LNCaP clone FGC (cell line): ENCODE data around the gene TMEM18.
"Not testable (repeated sequence)": the region's sequence is repeated elsewhere in the genome, so short reads cannot be mapped to it uniquely, and the experiment has no call there.

Experiments used
- DNase-seq: peaks from one replicate; pipeline ENCODE4 v3.0.0-alpha.2; 2011; ENCODE audit warnings: low read depth
- H3K4me3 ChIP-seq: 2 replicates; pipeline ENCODE4 v1.5.1; 2011; ENCODE audit warnings: mild to moderate bottlenecking, low read depth, low read length, control low read depth
- TF ChIP-seq, protein P1 (sequence below): IDR thresholded peaks from 2 replicates; pipeline ENCODE4 v1.5.1; 2012; ENCODE audit warnings: mild to moderate bottlenecking; ENCODE audit not compliant: control insufficient read depth, insufficient read depth; ENCODE audit errors: extremely low read depth

TMEM18 gene

DNA sequence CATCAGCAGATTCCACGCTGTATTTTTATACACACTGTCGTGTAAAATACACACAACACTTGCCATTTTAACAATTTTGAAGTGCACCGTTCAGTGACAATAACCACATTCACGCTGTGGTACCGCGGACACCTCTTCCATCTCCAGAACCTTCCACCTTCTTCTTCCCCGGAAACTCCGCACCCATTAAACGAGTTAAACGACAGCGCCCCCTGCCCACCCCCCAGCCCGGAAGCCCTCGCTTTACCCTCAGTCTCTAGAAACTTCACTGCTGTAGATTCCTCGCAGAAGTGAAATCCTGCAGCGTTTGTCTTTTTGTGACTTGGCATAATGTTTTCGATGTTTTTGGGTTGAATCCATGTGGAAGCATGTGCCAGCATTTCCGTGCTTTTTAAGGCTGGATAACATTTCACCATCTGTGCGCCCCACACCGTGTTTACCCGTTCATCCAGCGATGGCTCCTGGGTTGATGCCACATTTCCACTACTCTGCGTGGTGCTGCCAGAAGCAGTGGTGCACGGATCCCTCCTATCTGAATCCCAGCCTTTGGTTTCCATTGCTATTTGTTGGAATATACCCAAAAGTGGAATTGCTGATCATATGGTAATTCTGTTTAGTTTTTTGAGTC lies 32.0 kb upstream of the TMEM18 start:
- no peak for DNase-seq
- no peak overlapping the region for H3K4me3 ChIP-seq
- TF ChIP-seq, protein P1, sequence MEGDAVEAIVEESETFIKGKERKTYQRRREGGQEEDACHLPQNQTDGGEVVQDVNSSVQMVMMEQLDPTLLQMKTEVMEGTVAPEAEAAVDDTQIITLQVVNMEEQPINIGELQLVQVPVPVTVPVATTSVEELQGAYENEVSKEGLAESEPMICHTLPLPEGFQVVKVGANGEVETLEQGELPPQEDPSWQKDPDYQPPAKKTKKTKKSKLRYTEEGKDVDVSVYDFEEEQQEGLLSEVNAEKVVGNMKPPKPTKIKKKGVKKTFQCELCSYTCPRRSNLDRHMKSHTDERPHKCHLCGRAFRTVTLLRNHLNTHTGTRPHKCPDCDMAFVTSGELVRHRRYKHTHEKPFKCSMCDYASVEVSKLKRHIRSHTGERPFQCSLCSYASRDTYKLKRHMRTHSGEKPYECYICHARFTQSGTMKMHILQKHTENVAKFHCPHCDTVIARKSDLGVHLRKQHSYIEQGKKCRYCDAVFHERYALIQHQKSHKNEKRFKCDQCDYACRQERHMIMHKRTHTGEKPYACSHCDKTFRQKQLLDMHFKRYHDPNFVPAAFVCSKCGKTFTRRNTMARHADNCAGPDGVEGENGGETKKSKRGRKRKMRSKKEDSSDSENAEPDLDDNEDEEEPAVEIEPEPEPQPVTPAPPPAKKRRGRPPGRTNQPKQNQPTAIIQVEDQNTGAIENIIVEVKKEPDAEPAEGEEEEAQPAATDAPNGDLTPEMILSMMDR = no peak

DNA sequence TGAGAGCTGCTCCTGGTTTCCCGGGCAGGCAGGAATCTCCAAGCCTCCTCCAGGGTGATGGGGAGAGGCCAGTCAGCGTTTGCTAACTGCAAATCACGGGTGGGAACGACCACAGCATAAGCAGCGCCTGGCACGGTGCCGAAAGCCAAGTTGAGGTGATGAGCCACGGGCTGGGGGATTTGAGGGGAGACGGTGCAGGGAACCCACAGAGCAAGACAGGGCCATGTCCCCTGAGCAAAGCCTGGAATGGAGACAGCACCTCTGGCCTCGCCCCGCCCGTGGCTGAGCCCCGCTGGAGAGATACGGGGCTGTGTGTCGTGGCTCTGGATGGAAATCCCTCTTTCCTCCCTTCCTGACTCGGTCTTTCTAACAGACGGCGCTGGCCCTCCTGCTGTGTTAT lies 31.5 kb upstream of the TMEM18 start:
- TF ChIP-seq, protein P1 = no peak
- no peak overlapping the region for H3K4me3 ChIP-seq
- no peak for DNase-seq

DNA sequence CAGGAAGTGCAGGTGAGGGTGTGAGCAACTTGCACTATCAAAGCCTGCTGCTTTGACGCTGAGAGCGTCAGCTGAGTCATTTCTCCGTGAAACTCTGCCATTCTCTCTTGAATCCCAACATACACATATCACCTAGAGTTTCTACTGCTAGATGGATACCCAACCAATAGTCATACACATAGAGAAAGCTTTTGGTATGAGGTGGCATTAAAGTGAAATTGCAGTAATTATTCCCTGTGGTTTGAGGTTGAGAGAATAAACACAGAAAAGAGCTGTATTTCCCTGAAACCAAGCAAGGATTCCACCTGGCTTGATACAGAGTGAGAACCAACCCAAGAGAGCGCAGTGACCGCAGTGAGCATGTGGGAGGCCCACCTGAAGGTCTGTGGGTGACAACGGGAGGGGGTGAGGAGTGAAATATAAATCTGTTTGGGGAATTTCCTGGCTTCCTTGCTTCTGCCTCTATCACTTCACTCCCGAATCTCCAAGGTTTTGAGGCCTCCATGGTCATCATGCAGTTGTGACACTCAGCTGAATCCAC lies 28.8 kb upstream of the TMEM18 start:
- TF ChIP-seq, protein P1 = no peak
- DNase-seq = no peak
- no peak overlapping the region for H3K4me3 ChIP-seq

DNA sequence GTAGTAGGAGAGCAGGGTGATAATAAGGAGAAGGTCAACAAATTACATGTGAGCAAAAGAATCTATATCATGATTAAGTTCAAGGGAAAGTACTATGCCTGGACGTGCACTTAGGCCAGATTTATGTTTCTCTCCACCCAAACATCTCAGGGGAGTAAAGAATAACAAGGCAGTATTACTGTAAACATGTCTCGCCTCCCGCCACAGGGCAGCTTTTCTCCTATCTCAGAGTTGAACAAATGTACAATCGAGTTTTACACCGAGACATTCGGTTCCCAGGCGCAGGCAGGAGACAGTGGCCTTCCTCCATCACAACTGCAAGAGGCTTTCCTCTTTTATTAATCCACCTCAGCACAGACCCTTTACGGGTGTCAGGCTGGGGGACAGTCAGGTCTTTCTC lies 25.6 kb upstream of the TMEM18 start:
- DNase-seq, H3K4me3 ChIP-seq: not testable (repeated sequence)

DNA sequence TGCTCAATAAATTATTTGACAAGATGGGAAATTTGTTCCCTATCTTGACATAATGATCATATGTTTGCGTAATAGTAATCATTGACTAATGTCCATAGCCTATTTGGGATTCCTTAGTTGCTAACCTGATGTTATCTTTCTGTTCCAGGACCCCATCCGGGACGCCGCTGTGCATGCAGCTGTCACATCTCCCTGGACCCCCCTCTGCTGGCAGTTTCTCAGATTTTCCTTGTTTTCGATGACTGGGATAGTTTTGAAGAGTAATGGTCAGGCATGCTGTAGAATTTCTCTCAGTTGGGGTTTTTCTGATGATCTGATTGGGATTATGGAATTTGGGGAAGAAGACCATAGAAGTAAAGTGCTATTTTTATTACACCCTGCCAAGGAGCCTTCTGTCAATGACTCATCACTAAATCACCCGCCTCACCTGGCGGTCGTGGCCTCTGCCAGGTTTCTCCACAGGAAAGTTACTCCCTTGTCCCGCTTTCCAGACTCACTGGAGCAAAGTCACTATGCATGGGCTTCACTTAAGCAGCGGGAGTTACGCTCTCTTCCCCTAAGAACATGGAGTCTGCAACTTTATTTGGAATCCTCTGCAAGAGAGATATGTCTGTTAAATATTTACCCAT lies 19.9 kb upstream of the TMEM18 start:
- DNase-seq = no peak
- no peak overlapping the region for H3K4me3 ChIP-seq
- TF ChIP-seq, protein P1 = no peak

DNA sequence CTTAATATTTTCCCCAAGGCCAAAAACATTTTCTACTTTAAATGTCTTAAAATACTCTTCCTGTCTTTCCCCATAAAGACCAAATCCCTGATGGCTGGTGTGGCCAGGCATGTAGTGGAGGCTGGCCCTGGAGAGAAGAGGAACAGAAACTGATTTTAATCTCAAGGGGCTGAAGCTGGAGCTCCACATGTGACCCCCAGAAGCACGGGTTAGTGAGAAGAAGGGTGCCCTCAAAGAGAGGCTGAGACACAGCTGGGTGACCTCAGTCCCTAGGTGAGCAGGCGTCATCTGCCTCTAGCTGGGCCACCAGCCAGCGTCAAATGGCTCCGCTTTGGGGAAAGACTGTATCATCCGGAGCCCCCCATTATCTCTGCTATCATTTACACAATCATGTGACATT lies 19.3 kb upstream of the TMEM18 start:
- TF ChIP-seq, protein P1 = no peak
- no peak for DNase-seq
- H3K4me3 ChIP-seq = no peak overlapping the region

DNA sequence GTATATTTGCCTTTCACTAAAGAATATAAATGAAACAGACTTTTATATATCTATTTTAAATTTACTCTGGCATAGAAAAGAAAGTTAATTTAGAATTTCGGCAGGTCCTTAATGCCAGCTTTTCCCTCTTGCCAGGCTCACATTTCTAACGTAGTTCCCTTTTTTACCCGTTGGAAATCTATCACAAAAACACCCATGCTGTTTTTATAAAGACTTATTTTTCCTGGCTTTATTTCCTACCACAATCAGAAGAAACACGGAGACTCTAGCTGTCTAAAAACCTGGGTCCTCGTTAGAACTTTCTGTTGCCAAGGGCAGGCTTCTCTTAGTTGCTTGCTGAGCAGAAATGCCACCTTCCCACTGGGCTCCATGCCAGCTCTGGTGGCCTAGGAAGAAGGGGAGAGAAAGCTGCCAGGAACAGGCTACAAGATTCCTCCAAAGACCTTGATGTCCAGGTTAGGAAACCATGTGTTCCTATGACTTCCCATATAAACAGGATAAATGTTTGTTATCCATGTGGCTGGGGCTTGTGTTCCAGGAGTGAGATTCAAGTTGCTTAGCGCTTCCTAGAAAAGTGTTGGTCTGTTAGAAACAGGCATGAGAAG lies 17.8 kb upstream of the TMEM18 start:
- DNase-seq = no peak
- no peak overlapping the region for H3K4me3 ChIP-seq
- TF ChIP-seq, protein P1 = no peak
